ENCODE results near the gene COQ8B.

DNA sequence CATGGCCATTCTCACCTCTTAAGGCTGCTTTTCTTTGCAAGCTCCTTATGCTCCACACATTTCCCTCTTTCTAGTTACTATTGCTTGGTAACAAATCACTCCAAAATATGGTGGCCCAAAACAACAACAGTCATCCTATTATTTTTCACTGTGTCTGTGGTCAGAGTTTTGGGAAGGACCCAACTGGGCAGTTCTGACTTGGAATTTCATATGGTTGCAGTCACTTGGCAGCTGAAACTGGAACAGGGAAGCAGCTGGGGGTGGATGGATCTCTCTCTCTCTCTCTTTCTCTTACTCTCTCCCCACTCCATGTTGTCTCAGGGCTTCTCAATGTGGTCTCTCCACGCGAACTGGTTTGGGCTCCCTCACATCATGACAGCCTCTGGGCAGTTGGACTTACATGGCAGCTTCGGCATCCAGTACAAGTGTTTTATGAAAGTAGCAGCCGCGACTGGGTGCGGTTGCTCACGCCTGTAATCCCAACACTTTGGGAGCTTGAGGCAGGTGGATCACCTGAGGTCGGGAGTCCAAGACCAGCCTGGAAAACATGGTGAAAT, 65.9 kb downstream of the COQ8B start:
- TF ChIP-seq, protein P1, sequence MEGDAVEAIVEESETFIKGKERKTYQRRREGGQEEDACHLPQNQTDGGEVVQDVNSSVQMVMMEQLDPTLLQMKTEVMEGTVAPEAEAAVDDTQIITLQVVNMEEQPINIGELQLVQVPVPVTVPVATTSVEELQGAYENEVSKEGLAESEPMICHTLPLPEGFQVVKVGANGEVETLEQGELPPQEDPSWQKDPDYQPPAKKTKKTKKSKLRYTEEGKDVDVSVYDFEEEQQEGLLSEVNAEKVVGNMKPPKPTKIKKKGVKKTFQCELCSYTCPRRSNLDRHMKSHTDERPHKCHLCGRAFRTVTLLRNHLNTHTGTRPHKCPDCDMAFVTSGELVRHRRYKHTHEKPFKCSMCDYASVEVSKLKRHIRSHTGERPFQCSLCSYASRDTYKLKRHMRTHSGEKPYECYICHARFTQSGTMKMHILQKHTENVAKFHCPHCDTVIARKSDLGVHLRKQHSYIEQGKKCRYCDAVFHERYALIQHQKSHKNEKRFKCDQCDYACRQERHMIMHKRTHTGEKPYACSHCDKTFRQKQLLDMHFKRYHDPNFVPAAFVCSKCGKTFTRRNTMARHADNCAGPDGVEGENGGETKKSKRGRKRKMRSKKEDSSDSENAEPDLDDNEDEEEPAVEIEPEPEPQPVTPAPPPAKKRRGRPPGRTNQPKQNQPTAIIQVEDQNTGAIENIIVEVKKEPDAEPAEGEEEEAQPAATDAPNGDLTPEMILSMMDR (IDR thresholded peaks at IDR 0.05; ENCODE audit: low read depth, low read length, poor library complexity, severe bottlenecking), result no peak
- no peak for TF ChIP-seq EZH2phosphoT487 (IDR thresholded peaks at IDR 0.05; ENCODE audit: borderline replicate concordance, low read length)

All from DOHH2 (cell line).